ENCODE results near the gene ZNF584. TPM values are rescaled to one million over a fixed set of nuclear protein-coding genes. Genes with fewer than 3 reads are reported as not detected.
"Not testable (repeated sequence)": the region's sequence is repeated elsewhere in the genome, so short reads cannot be mapped to it uniquely, and the experiment has no call there.

The ZNF584 gene
- total and polyA plus RNA-seq, 2 experiments from 2014 or later: 2.3 to 8.1 TPM

- H3K4me3 ChIP-seq: not testable (repeated sequence)
Measured at GRCh38 chr19:58403920-58404478, 4.5 kb upstream of the ZNF584 start.

GRCh38 chr19:58406818-58407657, 1.4 kb upstream of the ZNF584 start:
- peak; percentile 4; the same call in 2 of the 3 replicates for ATAC-seq
- Histone ChIP-seq H3K27me3 (ENCODE audit: insufficient read depth) (0 out of 2 replicates have a peak, but pooled peaks cover 7% of the 10 kb centered on the region), H3K36me3 (ENCODE audit: insufficient read depth) (no peaks in the 10 kb centered on the region), H2AFZ (no peak overlapping the region), H3K9me2 (ENCODE audit: insufficient read depth) (0 out of 2 replicates have a peak, but pooled peaks cover 5% of the 10 kb centered on the region), H3F3A (replicated peaks; ENCODE audit: low read depth) (peaks cover 8% of the 10 kb centered on the region; the same call in 1 of the 2 replicates), H3K27ac (ENCODE audit: low read depth) (no peak overlapping the region), H3K79me2 (replicated peaks; ENCODE audit: insufficient read depth) (no peaks in the 10 kb centered on the region), H3K4me1 (ENCODE audit: insufficient read depth) (no peaks in the 10 kb centered on the region), H4K20me1 (replicated peaks; ENCODE audit: insufficient read depth) (no peaks in the 10 kb centered on the region), H3K4me3 (peak overlapping the region; percentile 94), H3K4me2 (peak overlapping the region; percentile 98)
- H3K4me1 Mint-ChIP-seq: peaks cover 17% of the 10 kb centered on the region
- TF ChIP-seq CTCF (conservative IDR thresholded peaks at IDR 0.05; ENCODE audit: low read depth in 2 of 2): peak; percentile 44 to 46
- no peak for TF ChIP-seq JUNB (IDR thresholded peaks at IDR 0.05; ENCODE audit: unreplicated experiment)
- TF ChIP-seq ZNF331 (CRISPR knock-in tag; IDR thresholded peaks at IDR 0.05; ENCODE audit: low read depth): no peak
- TF ChIP-seq EZH2 (IDR thresholded peaks at IDR 0.05; ENCODE audit: low read depth, unreplicated experiment): no peak
- TF ChIP-seq ZNF114 (CRISPR knock-in tag; IDR thresholded peaks at IDR 0.05): no peak
- H3K36me3 Mint-ChIP-seq (ENCODE audit: low read depth): peaks cover 12% of the 10 kb centered on the region
- H3K27ac Mint-ChIP-seq: peak overlapping the region; percentile 38; the same call in 1 of the 2 replicates
- DNase-seq (ENCODE audit: low spot score): peak; percentile 52
- H3K9me3 Mint-ChIP-seq: peaks cover 13% of the 10 kb centered on the region
- peak overlapping the region; percentile 94 for H3K4me3 Mint-ChIP-seq
- peaks cover 15% of the 10 kb centered on the region for H3K27me3 Mint-ChIP-seq (ENCODE audit: insufficient read depth, low read depth, poor library complexity)

More at GRCh38 chr19:58403920-58404478, 4.5 kb upstream of the ZNF584 start:
- H3K27ac Mint-ChIP-seq; H3K4me1 ChIP-seq (ENCODE audit: insufficient read depth); H3K4me2 ChIP-seq; H3K79me2 ChIP-seq (replicated peaks; ENCODE audit: insufficient read depth); H3K36me3 ChIP-seq (ENCODE audit: insufficient read depth); H4K20me1 ChIP-seq (replicated peaks; ENCODE audit: insufficient read depth); DNase-seq (ENCODE audit: low spot score); ATAC-seq; H3K27me3 ChIP-seq (ENCODE audit: insufficient read depth); H2AFZ ChIP-seq; H3K27ac ChIP-seq (ENCODE audit: low read depth); H3K4me3 Mint-ChIP-seq; H3K9me2 ChIP-seq (ENCODE audit: insufficient read depth); H3F3A ChIP-seq (replicated peaks; ENCODE audit: low read depth): not testable (repeated sequence)
- Mint-ChIP-seq H3K27me3 (ENCODE audit: insufficient read depth, low read depth, poor library complexity) (peaks cover 26% of the 10 kb centered on the region), H3K9me3 (peaks cover 13% of the 10 kb centered on the region), H3K36me3 (ENCODE audit: low read depth) (peaks cover 12% of the 10 kb centered on the region), H3K4me1 (peaks cover 21% of the 10 kb centered on the region)

GRCh38 chr19:58407658-58408151, 744 bp upstream of the ZNF584 start:
- Histone ChIP-seq H3K27me3 (ENCODE audit: insufficient read depth) (0 out of 2 replicates have a peak, but pooled peaks cover 7% of the 10 kb centered on the region), H3K4me1 (ENCODE audit: insufficient read depth) (no peaks in the 10 kb centered on the region), H3K36me3 (ENCODE audit: insufficient read depth) (no peaks in the 10 kb centered on the region), H3K79me2 (replicated peaks; ENCODE audit: insufficient read depth) (no peaks in the 10 kb centered on the region), H4K20me1 (replicated peaks; ENCODE audit: insufficient read depth) (no peaks in the 10 kb centered on the region), H3K4me2 (peak overlapping the region; percentile 98), H3F3A (replicated peaks; ENCODE audit: low read depth) (peaks cover 6% of the 10 kb centered on the region; the same call in 1 of the 2 replicates), H2AFZ (peak overlapping the region; percentile 96; the same call in 1 of the 2 replicates), H3K9me2 (ENCODE audit: insufficient read depth) (0 out of 2 replicates have a peak, but pooled peaks cover 5% of the 10 kb centered on the region), H3K27ac (ENCODE audit: low read depth) (peak overlapping the region; percentile 50; the same call in 1 of the 2 replicates), H3K4me3 (peak overlapping the region; percentile 94)
- peak overlapping the region; percentile 38 for H3K27ac Mint-ChIP-seq
- peaks cover 15% of the 10 kb centered on the region for H3K27me3 Mint-ChIP-seq (ENCODE audit: insufficient read depth, low read depth, poor library complexity)
- peak; percentile 17 for ATAC-seq
- H3K36me3 Mint-ChIP-seq (ENCODE audit: low read depth): peaks cover 12% of the 10 kb centered on the region
- DNase-seq (ENCODE audit: low spot score): peak; percentile 29
- H3K9me3 Mint-ChIP-seq: peaks cover 13% of the 10 kb centered on the region
- peak overlapping the region; percentile 94 for H3K4me3 Mint-ChIP-seq
- H3K4me1 Mint-ChIP-seq: peaks cover 17% of the 10 kb centered on the region
- no peak for TF ChIP-seq JUNB (IDR thresholded peaks at IDR 0.05; ENCODE audit: unreplicated experiment)
- no peak for TF ChIP-seq POLR2AphosphoS5 (IDR thresholded peaks at IDR 0.05; ENCODE audit: low read depth)
- no peak for TF ChIP-seq CREB1 (CRISPR knock-in tag; IDR thresholded peaks at IDR 0.05; ENCODE audit: low read depth)
- no peak for TF ChIP-seq ETS1 (IDR thresholded peaks at IDR 0.05)
- no peak for TF ChIP-seq EZH2phosphoT487 (IDR thresholded peaks at IDR 0.05; ENCODE audit: unreplicated experiment)

All from GM23338 (cell line).